ENCODE measurements around the gene SLC49A4.

SLC49A4 gene

DNA sequence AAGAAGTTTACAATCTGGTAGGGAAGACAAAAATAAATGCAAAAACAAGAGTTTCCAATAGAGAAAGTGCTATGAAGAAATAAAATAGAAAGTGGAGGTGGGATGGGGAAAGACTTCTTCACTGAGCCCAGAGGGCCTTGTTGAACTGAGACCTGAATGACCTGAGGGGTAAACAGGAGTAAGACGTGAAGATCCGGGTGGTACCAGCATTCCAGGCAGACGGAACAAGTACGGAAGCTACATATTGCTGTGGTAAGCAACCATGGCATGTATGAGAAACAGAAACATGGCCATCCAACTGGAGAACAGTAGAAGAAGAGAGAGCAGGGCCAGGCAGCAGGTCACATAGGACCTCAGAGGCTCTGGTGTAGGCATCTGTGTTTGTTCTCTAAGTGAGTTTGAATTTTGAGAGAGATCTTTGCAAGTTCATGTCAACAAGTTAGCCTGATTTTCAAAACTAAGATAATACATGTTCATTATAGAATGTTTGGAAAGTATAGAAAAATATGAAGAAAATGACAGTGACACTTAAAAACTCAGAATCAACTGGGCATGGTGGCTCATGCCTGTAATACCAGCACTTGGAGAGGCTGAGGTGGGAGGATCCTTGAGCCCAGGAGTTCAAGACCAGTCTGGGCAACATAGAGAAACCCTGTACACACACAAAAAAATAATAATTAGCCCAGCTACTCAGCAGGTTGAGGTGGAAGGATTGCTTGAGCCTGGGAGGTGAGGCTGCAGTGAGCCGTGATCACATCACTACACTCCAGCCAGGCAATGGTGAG lies 64.3 kb downstream of the SLC49A4 start:
- no peak for TF ChIP-seq ZNF274 (IDR thresholded peaks at IDR 0.05; ENCODE audit: low read depth, low read length)

DNA sequence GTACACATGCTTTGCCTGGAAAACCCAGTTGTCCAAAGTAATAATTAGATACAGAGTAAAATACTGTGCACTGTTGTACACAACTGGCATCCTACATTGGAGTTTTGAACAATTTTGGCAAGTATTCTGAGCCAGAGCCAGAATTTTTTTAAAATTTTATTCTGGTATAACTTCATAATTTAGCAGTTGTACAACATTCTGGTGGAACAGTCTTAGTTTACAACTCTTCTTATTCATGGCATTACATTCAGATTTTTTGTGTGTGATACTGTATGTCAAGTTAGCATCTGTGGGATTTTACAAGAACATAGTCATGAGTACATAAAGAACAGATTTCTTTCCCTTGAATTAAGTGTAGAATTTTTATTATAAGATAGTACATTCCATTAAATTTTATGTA lies 67.5 kb downstream of the SLC49A4 start:
- no peak overlapping the region for H3K4me3 ChIP-seq (ENCODE audit: low read length)
- no peak for TF ChIP-seq ZNF274 (IDR thresholded peaks at IDR 0.05; ENCODE audit: low read depth, low read length)

More for the DNA sequence above, 64.3 kb downstream of the SLC49A4 start:
- no peak overlapping the region for H3K4me3 ChIP-seq (ENCODE audit: low read length)

DNA sequence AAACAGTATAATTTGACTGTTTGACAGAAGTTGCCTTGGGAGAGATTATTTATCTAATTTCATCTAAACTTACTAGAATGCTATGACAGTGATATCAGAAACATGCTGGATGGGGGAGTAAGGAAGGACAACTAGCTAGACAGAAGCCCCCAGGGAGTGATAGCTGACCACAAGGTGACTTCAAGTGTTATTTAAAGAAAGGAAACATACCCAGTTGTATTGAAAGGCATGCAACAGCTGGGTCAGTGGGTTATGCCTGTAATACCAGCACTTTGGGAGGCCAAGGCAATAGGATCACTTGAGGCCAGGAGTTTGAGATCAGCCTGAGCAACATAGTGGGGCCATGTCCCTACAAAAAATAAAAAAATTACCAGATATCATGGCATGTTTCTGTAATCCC lies 69.6 kb downstream of the SLC49A4 start:
- TF ChIP-seq ZNF274 (IDR thresholded peaks at IDR 0.05; ENCODE audit: low read depth, low read length): no peak
- no peak overlapping the region for H3K4me3 ChIP-seq (ENCODE audit: low read length)

DNA sequence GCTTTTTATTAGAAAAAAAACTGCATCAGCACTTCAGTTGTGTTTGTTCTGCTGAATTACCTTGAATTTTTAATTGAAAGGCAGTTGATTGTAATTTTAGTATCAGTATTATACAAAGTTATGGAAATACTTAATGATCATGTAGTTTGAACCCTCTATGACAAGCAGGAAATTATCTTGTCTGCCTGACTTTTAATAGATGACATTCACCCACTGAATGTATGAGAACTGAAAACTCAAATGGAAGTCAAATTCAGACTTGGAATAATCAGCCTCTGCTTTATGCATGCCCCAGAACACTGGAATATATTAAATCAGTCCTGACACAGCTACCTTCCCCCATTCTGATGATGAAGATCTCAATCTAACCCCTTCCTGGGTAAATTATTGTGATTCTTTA lies 73.5 kb downstream of the SLC49A4 start:
- TF ChIP-seq ZNF274 (IDR thresholded peaks at IDR 0.05; ENCODE audit: low read depth, low read length): no peak
- H3K4me3 ChIP-seq (ENCODE audit: low read length): no peak overlapping the region

DNA sequence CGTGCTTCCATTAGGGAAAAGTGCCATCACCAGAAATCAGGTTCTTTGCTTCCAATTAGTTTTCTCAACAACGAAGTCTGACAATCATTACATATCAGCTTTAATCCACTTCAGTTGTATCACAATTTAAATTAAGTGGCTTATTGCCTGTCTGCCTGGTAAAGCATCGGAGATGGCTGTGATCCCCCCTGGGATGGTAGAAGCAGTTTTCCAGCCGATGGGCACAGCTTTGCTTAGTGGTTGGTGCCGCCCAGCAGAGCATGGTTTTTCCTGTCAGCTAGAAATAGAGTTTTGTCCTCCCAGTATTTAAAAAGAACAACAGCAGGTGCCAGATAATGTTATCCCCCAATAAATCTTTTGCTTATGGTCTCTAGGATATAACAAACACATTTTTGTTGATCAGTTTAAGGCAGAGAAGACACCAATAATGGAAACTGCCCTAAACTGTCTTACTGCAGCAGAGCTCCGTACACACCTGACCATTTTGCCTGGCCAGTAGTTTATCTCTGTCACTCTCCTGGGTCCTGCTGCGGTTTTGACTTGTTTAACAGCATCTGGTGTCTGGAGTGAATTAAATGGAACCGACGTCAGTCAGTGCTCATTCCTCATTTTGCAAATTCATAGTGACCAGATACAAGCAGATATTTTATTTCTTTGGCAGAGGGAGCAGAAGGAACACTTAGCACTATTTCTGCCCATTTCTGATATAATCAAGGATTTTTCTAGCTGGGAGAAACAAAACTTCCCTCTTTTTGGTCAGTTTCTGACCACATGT lies 79.1 kb downstream of the SLC49A4 start:
- TF ChIP-seq ZNF274 (IDR thresholded peaks at IDR 0.05; ENCODE audit: low read depth, low read length): no peak
- no peak overlapping the region for H3K4me3 ChIP-seq (ENCODE audit: low read length)

DNA sequence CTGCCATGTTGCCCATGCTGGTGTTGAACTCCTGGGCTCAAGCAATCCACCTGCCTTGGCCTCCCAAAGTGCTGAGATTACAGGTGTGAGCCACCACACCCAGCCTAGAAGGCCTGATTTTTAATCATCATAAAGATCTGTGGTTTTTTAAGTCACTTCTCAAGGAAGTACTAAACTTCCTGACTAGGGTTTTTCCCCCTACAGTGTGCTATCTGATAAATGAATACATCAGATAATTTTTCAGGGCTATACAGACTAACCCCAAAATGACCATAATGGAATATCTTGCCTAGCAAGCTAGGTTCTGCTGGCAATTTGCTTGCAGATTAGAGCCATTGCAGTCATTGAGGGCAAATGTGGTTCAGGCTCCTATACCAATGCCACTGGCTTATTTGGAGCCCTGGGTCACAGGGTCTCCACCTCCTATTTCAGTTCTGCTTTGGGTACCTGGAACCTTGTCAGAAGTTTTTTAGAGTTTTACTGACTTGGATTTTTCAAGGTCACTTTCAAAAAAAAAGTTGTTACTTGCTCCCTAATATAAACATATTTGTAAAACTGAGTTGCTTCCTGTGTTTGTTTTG lies 80.8 kb downstream of the SLC49A4 start:
- TF ChIP-seq ZNF274 (IDR thresholded peaks at IDR 0.05; ENCODE audit: low read depth, low read length): no peak
- H3K4me3 ChIP-seq (ENCODE audit: low read length): no peak overlapping the region

DNA sequence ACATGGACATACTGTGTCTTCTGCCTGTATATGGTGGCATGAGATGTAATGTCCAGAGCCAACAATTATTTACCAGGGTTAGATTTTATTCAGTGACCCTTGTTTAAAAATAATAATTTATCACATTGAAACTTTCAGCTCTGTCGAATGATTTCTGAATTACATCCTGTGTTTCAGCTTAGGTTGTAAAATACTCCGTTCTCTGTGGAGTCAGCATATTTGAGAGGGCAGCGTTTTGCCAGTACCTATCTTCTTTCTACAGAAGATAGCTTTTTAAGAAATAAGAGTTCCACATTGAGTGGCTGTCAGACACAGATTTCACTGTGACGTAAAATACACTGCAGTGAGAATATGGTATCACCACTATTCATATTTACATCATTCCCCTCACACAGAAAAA lies 85.3 kb downstream of the SLC49A4 start:
- H3K4me3 ChIP-seq (ENCODE audit: low read length): no peak overlapping the region
- TF ChIP-seq ZNF274 (IDR thresholded peaks at IDR 0.05; ENCODE audit: low read depth, low read length): no peak

DNA sequence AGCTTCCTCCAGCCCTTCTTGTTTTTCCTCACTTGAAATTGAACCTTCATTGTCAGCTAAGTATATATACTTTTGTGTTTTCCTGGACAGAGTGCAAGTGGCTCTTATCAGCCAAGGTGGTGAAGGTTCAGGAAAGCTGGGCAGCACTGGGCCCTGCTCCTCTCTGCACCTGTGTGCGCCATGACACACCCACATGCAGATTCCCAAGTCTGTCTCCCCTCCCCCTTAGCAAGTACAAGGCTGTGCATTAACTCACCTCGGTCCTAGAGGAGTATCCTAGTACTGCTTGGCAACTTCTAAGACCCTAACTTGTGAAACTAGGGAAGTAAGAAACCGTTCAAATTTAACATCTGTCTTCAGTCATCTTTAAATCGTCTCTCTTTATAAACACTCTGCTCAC lies 85.8 kb downstream of the SLC49A4 start:
- TF ChIP-seq ZNF274 (IDR thresholded peaks at IDR 0.05; ENCODE audit: low read depth, low read length): no peak
- no peak overlapping the region for H3K4me3 ChIP-seq (ENCODE audit: low read length)

DNA sequence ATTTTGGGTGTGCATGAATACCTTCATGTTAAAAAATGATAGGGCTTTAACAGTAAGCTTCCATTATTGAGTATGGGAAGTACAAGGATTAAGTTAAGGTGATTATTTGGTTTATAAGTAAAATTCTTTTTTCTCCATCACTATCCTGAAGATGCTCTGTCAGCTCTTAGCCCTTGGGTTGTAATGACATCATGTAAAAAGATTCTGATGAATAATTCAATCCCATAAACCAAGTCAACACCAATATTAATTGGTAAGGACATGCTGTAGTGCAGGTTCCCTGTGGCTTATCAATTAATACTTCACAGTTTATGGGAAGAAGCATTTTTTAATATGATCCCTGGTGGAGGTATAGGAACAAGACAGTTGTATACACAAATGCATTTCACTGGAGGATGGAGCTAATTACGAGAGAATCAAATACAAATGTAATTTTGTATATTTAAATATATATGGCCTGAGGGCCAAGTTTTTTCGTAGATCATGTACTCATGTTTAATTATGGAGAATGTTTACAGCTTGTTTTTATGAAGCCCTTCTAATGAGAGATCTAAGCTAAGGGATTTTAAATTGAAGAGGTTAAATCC lies 87.6 kb downstream of the SLC49A4 start:
- H3K4me3 ChIP-seq (ENCODE audit: low read length): no peak overlapping the region
- no peak for TF ChIP-seq ZNF274 (IDR thresholded peaks at IDR 0.05; ENCODE audit: low read depth, low read length)

DNA sequence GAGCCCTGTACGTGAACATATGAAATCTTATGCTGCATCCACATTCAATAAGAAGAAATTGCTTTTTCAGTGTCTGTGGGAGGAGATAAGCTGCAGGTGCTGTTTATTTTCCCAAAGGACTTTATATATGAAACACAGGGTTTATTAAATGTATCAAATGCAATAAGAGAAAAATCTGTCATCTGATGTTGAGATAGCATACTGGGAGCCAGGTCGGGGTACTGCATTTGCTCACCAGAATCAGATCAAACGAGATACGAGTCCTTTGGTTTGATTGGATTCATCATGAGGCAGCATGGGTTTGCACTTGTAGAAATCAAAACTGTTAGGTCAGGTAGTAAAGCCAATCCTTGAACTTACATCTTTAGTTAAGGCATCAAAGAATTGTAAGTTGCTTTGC lies 91.4 kb downstream of the SLC49A4 start:
- TF ChIP-seq ZNF274 (IDR thresholded peaks at IDR 0.05; ENCODE audit: low read depth, low read length): no peak
- no peak overlapping the region for H3K4me3 ChIP-seq (ENCODE audit: low read length)

DNA sequence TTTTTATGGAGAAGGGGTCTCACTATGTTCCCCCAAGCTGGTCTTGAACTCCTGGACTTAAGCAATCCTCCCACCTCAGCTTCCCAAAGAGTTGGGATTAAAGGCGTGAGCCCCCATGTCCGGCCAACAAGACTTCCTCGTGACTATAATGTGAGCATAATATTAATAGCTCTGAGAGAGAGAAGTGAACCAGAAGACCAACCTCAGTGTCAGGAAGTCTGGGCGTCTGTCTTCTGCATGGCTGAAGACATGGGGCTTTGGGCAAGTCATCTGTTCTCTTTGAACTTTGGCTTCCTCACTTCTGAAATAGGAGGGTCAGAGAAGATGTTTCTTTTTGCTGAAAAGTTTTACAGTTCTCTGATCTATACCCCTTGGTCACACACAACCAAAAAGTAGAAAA lies 92.1 kb downstream of the SLC49A4 start:
- no peak overlapping the region for H3K4me3 ChIP-seq (ENCODE audit: low read length)
- TF ChIP-seq ZNF274 (IDR thresholded peaks at IDR 0.05; ENCODE audit: low read depth, low read length): no peak

DNA sequence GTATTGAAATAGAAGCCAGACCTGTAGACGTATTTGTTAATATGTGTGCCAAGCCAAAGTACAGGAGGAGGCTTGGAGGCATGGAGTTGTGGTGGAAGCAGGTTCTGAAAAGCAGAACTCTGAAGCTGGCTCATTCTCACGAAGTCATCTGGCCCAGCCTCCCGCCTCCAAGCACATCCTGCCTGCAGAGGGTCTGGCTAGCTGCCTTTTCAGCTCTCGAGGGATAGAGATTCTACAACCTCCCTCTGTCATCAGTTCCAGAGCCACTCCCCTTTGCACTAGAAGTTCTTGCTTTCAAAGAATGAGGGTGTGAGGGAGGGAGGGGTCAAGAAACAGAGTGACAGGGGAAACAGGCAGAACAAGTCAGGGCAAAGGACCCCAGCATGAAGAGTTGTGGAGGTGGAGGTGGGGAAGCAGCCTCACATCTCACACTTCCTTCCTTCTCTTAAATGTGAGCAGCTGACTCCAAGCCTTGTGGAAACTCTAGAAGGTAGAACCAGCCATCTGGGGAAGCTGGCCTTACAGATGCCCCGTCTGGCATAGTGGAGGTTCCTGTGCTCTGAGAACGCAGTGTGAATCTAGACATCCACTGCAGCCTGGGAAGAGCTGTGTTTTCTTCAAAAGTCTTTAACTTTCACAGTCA lies 95.3 kb downstream of the SLC49A4 start:
- no peak for TF ChIP-seq ZNF274 (IDR thresholded peaks at IDR 0.05; ENCODE audit: low read depth, low read length)
- H3K4me3 ChIP-seq (ENCODE audit: low read length): no peak overlapping the region

DNA sequence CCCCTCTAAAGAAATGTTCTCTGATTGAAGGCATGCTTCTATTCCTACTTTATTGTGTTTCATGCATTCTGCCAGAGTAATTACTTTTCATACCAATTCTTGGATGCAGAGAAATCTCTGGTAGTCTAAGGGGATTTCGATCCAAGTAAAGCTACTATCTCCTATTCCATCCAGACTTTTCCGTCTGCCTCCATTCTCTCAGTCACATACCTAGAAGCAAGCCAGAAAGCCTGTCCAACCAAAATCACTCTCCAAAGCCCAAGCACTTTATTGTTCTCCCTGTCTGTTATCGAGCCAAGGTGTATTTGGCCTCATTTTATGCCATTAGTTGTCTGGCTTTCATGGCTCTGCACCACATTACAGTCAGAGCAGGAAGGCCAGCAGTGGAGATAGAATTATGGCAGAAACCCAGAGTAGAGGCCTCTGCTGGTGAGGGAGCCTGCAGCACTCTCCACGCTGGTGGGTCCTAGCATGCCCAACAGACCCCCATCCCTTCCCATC lies 95.9 kb downstream of the SLC49A4 start:
- no peak overlapping the region for H3K4me3 ChIP-seq (ENCODE audit: low read length)
- TF ChIP-seq ZNF274 (IDR thresholded peaks at IDR 0.05; ENCODE audit: low read depth, low read length): no peak

All from GM08714 (cell line).